Panc1 (cell line): ENCODE results near the gene DDX41. TPM values are rescaled to one million over a fixed set of nuclear protein-coding genes. Genes with fewer than 3 reads are reported as not detected.

Experiments used
- ATAC-seq: fragments of 200-7000 bp; cut with Tn5 transposase; 2 replicates; pipeline ENCODE4 v1.9.1; 2020; ENCODE audit warnings: mild to moderate bottlenecking, moderate library complexity
- BruUV-seq: library from RNA; stranded (reverse); fragments of 400-500 nt; replicated peaks from 2 replicates; lab custom pipeline; 2021; lab: Mats Ljungman, UMichigan
- CTCF ChIA-PET: fragments of 300-600 bp; sonication (Branson Sonifier 250); formaldehyde crosslinking; loops from one replicate; lab custom pipeline; 2022; ENCODE audit warnings: antibody characterized with exemption; lab: Charles Lee
- POLR2A ChIA-PET: fragments of 300-600 bp; sonication (Branson Sonifier 250); formaldehyde crosslinking; loops from one replicate; lab custom pipeline; 2022; ENCODE audit warnings: antibody characterized with exemption; lab: Charles Lee
- DNase-seq: peaks from one replicate; pipeline ENCODE4 v3.0.0-alpha.2; 2010; ENCODE audit warnings: low read depth, low spot score
- H3K27ac ChIP-seq: 2 replicates; pipeline ENCODE4 v1.5.1; 2011; ENCODE audit warnings: mild to moderate bottlenecking, low read length, inconsistent platforms
- H3K27me3 ChIP-seq: fragments of 200-500 bp; sonication (Bioruptor generic); 2 replicates; pipeline ENCODE4 v1.6.0; 2014; ENCODE audit warnings: low read length, inconsistent platforms; ENCODE audit not compliant: control insufficient read depth, insufficient read depth
- H3K36me3 ChIP-seq: fragments of 200-500 bp; sonication (Bioruptor generic); 2 replicates; pipeline ENCODE4 v1.5.1; 2014; ENCODE audit warnings: inconsistent platforms, mild to moderate bottlenecking, low read length, moderate library complexity; ENCODE audit not compliant: control insufficient read depth, insufficient read depth
- H3K4me1 ChIP-seq: 2 replicates; pipeline ENCODE4 v1.5.1; 2011; ENCODE audit warnings: inconsistent platforms, mild to moderate bottlenecking, low read length, moderate library complexity; ENCODE audit not compliant: control insufficient read depth, insufficient read depth
- H3K4me3 ChIP-seq, 2 experiments: 2 replicates each; pipeline ENCODE4 v1.5.1; 2011 to 2012; ENCODE audit warnings: low read depth in 2 of 2, low read length in 2 of 2, mild to moderate bottlenecking in 2 of 2, inconsistent platforms in 1 of 2, moderate library complexity in 1 of 2
- H3K9me3 ChIP-seq: fragments of 200-500 bp; sonication (Bioruptor generic); 2 replicates; pipeline ENCODE4 v1.5.1; 2014; ENCODE audit warnings: low read depth, mild to moderate bottlenecking, inconsistent platforms, low read length, moderate library complexity; ENCODE audit not compliant: control insufficient read depth, insufficient read depth
- POLR2AphosphoS5 ChIP-seq: IDR thresholded peaks from 2 replicates; pipeline ENCODE4 v1.6.1; 2012; ENCODE audit warnings: mild to moderate bottlenecking, low read depth, low read length, moderate library complexity
- REST ChIP-seq, 2 experiments: IDR thresholded peaks; 2 replicates each; pipeline ENCODE4 v1.6.1; 2011 to 2012; ENCODE audit warnings: low read depth in 2 of 2, control low read depth in 1 of 2, low read length in 1 of 2, mild to moderate bottlenecking in 1 of 2, moderate library complexity in 1 of 2; ENCODE audit not compliant: insufficient read depth in 1 of 2
- SIN3A ChIP-seq: IDR thresholded peaks from 2 replicates; pipeline ENCODE4 v1.6.1; 2012; ENCODE audit warnings: low read depth, mild to moderate bottlenecking, low read length, moderate library complexity, borderline replicate concordance; ENCODE audit not compliant: insufficient read depth
- TCF7L2 ChIP-seq: IDR thresholded peaks from 2 replicates; pipeline ENCODE4 v1.6.1; 2011; ENCODE audit warnings: mild to moderate bottlenecking, low read depth, low read length, inconsistent platforms
- in situ Hi-C: cut with HindIII; loops from 2 replicates; pipeline ENCODE4 v1.10.0; 2016; ENCODE audit warnings: low sequenced_read_pairs, low pct_unique_long_range_greater_than_20kb
- intact Hi-C: fragments of 100-400 bp; cut with micrococcal nuclease; formaldehyde crosslinking; loops from one replicate; pipeline ENCODE4 v1.10.0; 2022; ENCODE audit not compliant: unreplicated experiment
- total RNA-seq: library from RNA; stranded (reverse); gene quantifications from one replicate; pipeline ENCODE4 v1.2.1, GENCODE V29; 2021; ENCODE audit not compliant: unreplicated experiment
- TF ChIP-seq, protein P1 (sequence below): fragments of 450-650 bp; IDR thresholded peaks from 2 replicates; pipeline ENCODE4 v1.5.1; 2017; ENCODE audit warnings: mild to moderate bottlenecking

The DDX41 gene
- total RNA-seq, 1 experiment from 2014 or later, result 111 TPM

DNA sequence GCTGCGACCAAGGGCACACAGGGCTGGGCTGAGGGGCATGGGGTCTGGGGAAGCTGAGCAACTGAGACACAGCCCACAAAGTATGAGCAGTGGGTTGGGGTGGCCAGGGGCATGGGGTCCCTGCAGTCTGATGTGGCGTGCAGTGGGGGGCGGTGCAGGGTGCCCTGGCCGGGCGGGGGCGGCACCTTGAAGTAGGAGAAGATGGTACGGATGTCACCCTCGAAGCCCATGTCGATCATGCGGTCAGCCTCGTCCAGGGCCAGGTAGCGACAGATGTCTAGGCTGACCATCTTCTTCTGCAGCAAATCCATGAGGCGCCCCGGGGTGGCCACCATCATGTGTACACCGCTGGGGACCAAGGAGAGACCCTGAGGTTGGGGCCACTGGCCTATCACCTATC, 3.3 kb downstream of the DDX41 start:
- DNase-seq (no peak), ATAC-seq (no peak)
- no peak overlapping the region for H3K27ac ChIP-seq
- no TSS peak for BruUV-seq
- in situ Hi-C loops, result no loop called here
- intact Hi-C loops, result no loop called here
- CTCF ChIA-PET, result no interaction called here
- no peaks in the 10 kb centered on the region for H3K27me3 ChIP-seq
- POLR2A ChIA-PET, result no interaction called here
- no peak overlapping the region for H3K4me3 ChIP-seq
- H3K9me3 ChIP-seq, result no peaks in the 10 kb centered on the region
- H3K4me1 ChIP-seq, result peaks cover 13% of the 10 kb centered on the region; the same call in 1 of the 2 replicates
- peaks cover 14% of the 10 kb centered on the region for H3K36me3 ChIP-seq
- no peak for TF ChIP-seq REST (IDR thresholded peaks at IDR 0.05; ENCODE audit: insufficient read depth in 1 of 2, low read depth in 2 of 2, low read length in 1 of 2)
- TF ChIP-seq POLR2AphosphoS5, result no peak
- no peak for TF ChIP-seq TCF7L2
- TF ChIP-seq SIN3A, result no peak
- TF ChIP-seq, protein P1, sequence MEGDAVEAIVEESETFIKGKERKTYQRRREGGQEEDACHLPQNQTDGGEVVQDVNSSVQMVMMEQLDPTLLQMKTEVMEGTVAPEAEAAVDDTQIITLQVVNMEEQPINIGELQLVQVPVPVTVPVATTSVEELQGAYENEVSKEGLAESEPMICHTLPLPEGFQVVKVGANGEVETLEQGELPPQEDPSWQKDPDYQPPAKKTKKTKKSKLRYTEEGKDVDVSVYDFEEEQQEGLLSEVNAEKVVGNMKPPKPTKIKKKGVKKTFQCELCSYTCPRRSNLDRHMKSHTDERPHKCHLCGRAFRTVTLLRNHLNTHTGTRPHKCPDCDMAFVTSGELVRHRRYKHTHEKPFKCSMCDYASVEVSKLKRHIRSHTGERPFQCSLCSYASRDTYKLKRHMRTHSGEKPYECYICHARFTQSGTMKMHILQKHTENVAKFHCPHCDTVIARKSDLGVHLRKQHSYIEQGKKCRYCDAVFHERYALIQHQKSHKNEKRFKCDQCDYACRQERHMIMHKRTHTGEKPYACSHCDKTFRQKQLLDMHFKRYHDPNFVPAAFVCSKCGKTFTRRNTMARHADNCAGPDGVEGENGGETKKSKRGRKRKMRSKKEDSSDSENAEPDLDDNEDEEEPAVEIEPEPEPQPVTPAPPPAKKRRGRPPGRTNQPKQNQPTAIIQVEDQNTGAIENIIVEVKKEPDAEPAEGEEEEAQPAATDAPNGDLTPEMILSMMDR, result no peak

DNA sequence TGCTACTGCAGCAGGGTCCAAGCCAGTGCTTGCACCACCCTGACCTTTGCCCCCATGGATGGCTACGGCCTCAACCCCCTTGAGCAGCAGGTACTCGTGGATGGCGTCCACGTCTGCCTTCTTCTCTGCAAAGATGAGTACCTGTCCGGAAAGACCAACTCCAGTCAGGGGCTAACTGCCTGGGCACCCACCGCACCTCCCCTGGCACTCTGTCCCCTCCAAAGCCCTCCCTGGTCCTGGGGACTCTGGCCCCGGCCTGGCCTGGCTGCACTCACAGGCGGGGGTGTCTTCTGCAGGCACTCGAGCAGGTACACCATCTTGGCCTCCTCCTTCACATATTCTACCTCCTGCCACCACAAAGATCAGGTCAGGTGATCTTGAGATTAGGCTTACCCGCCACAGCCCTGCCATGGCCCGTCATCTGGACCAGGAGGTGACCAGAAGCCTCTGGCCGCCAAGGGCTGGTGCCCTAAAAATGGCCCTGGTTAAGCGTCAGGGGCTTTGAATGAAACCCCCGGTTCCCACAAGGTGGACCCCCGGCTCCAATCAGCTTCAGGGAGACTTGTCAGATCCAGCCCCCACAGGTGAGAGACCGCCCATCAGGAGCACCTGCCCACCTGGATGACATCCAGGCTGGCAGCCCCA, 3.9 kb downstream of the DDX41 start:
- peaks cover 14% of the 10 kb centered on the region for H3K36me3 ChIP-seq
- no peaks in the 10 kb centered on the region for H3K27me3 ChIP-seq
- in situ Hi-C loops, result no loop called here
- peaks cover 13% of the 10 kb centered on the region; the same call in 1 of the 2 replicates for H3K4me1 ChIP-seq
- ATAC-seq (no peak), DNase-seq (no peak)
- no TSS peak for BruUV-seq
- no peak for TF ChIP-seq SIN3A
- TF ChIP-seq POLR2AphosphoS5, result no peak
- TF ChIP-seq, protein P1, result no peak
- TF ChIP-seq REST (IDR thresholded peaks at IDR 0.05; ENCODE audit: insufficient read depth in 1 of 2, low read depth in 2 of 2, low read length in 1 of 2), result no peak
- no peak overlapping the region for H3K4me3 ChIP-seq
- H3K27ac ChIP-seq, result no peak overlapping the region
- intact Hi-C loops, result no loop called here
- POLR2A ChIA-PET, result no interaction called here
- CTCF ChIA-PET, result no interaction called here
- H3K9me3 ChIP-seq, result no peaks in the 10 kb centered on the region
